WTC11 (cell line): ENCODE data around the gene ATG14. TPM values are rescaled to one million over a fixed set of nuclear protein-coding genes. Genes with fewer than 3 reads are reported as not detected.

ENCODE experiments used
- ATAC-seq: fragments of 200-7000 bp; cut with Tn5 transposase; 2 replicates; pipeline ENCODE4 v1.10.0; 2021; ENCODE audit warnings: mild to moderate bottlenecking, moderate library complexity
- CTCF ChIA-PET: fragments of 300-600 bp; sonication (Branson Sonifier 250); formaldehyde crosslinking; loops from one replicate; lab custom pipeline; 2021; ENCODE audit warnings: antibody characterized with exemption; lab: Charles Lee
- POLR2A ChIA-PET: fragments of 350-600 bp; sonication (Branson Sonifier 250); formaldehyde crosslinking; loops from one replicate; lab custom pipeline; 2021; ENCODE audit warnings: antibody characterized with exemption; lab: Charles Lee
- DNase-seq: peaks from one replicate; pipeline ENCODE4 v3.0.0; 2021; ENCODE audit warnings: low spot score
- H3K27ac Mint-ChIP-seq: 2 replicates; pipeline ENCODE4 v1.8.0; 2021; ENCODE audit warnings: mixed read lengths
- H3K27me3 Mint-ChIP-seq: 2 replicates; pipeline ENCODE4 v1.8.0; 2021; ENCODE audit warnings: low read depth, mild to moderate bottlenecking, moderate library complexity, mixed read lengths
- H3K36me3 Mint-ChIP-seq: 2 replicates; pipeline ENCODE4 v1.8.0; 2021; ENCODE audit warnings: mixed read lengths
- H3K4me1 Mint-ChIP-seq: 2 replicates; pipeline ENCODE4 v1.8.0; 2022; ENCODE audit warnings: mixed read lengths
- H3K4me3 Mint-ChIP-seq: 2 replicates; pipeline ENCODE4 v1.8.0; 2021; ENCODE audit warnings: mild to moderate bottlenecking, moderate library complexity, mixed read lengths
- H3K9me3 Mint-ChIP-seq: 2 replicates; pipeline ENCODE4 v1.8.0; 2021; ENCODE audit warnings: mixed read lengths
- ARID4B ChIP-seq: sonication (generic); formaldehyde crosslinking; IDR thresholded peaks from 2 replicates; pipeline ENCODE4 v1.8.0; 2023; ENCODE audit warnings: missing genetic modification reagents, mild to moderate bottlenecking, borderline replicate concordance
- ATF1 ChIP-seq: sonication (generic); formaldehyde crosslinking; IDR thresholded peaks from 2 replicates; pipeline ENCODE4 v1.8.1; 2023; ENCODE audit warnings: mild to moderate bottlenecking, moderate library complexity, missing genetic modification reagents
- CBFB ChIP-seq: sonication (generic); formaldehyde crosslinking; IDR thresholded peaks from 2 replicates; pipeline ENCODE4 v1.8.1; 2022; ENCODE audit warnings: mild to moderate bottlenecking, low read depth, missing genetic modification reagents
- ETV6 ChIP-seq: sonication (generic); formaldehyde crosslinking; IDR thresholded peaks from 2 replicates; pipeline ENCODE4 v1.8.1; 2022; ENCODE audit warnings: mild to moderate bottlenecking, missing genetic modification reagents
- JAZF1 ChIP-seq: fragments of 250-450 bp; sonication (Bioruptor Pico); IDR thresholded peaks from 2 replicates; pipeline ENCODE4 v1.9.0; 2021; ENCODE audit warnings: moderate library complexity, mild to moderate bottlenecking, inconsistent platforms
- KAT7 ChIP-seq: sonication (generic); formaldehyde crosslinking; IDR thresholded peaks from 2 replicates; pipeline ENCODE4 v1.8.1; 2023; ENCODE audit warnings: missing genetic modification reagents, mild to moderate bottlenecking, borderline replicate concordance
- MAX ChIP-seq: sonication (generic); formaldehyde crosslinking; IDR thresholded peaks from 2 replicates; pipeline ENCODE4 v1.8.0; 2022; ENCODE audit warnings: mild to moderate bottlenecking, missing genetic modification reagents
- NFYB ChIP-seq: sonication (generic); formaldehyde crosslinking; conservative IDR thresholded peaks from 2 replicates; pipeline ENCODE4 v1.8.0; 2022; ENCODE audit warnings: low read depth, missing genetic modification reagents
- PRDM15 ChIP-seq: sonication (generic); formaldehyde crosslinking; IDR thresholded peaks from 2 replicates; pipeline ENCODE4 v1.8.0; 2022; ENCODE audit warnings: missing genetic modification reagents
- PRRX2 ChIP-seq: fragments of 250-450 bp; sonication (Bioruptor Pico); IDR thresholded peaks from 2 replicates; pipeline ENCODE4 v1.8.0; 2021; ENCODE audit warnings: mild to moderate bottlenecking
- RELA ChIP-seq: sonication (generic); formaldehyde crosslinking; IDR thresholded peaks from 2 replicates; pipeline ENCODE4 v1.8.1; 2022; ENCODE audit warnings: missing genetic modification reagents, mild to moderate bottlenecking, borderline replicate concordance
- ZNF219 ChIP-seq: sonication (generic); formaldehyde crosslinking; IDR thresholded peaks from 2 replicates; pipeline ENCODE4 v1.8.0; 2023; ENCODE audit warnings: missing genetic modification reagents, mild to moderate bottlenecking, borderline replicate concordance
- ZNF232 ChIP-seq: sonication (generic); formaldehyde crosslinking; IDR thresholded peaks from 2 replicates; pipeline ENCODE4 v1.8.0; 2022; ENCODE audit warnings: mild to moderate bottlenecking, missing genetic modification reagents
- ZNF416 ChIP-seq: fragments of 250-450 bp; sonication (Bioruptor Pico); IDR thresholded peaks from 2 replicates; pipeline ENCODE4 v1.9.0; 2021; ENCODE audit warnings: mild to moderate bottlenecking, inconsistent platforms
- total RNA-seq: library from RNA; stranded (reverse); gene quantifications from 3 replicates; pipeline ENCODE4 v1.2.3, GENCODE V29; 2021
- TF ChIP-seq, protein P1 (sequence below): sonication (generic); formaldehyde crosslinking; IDR thresholded peaks from 2 replicates; pipeline ENCODE4 v1.8.1; 2022; ENCODE audit warnings: low read depth, missing genetic modification reagents, borderline replicate concordance
- TF ChIP-seq, protein P2 (sequence below): fragments of 250-450 bp; sonication (Bioruptor Pico); IDR thresholded peaks from 2 replicates; pipeline ENCODE4 v1.9.0; 2021; ENCODE audit warnings: moderate library complexity, mild to moderate bottlenecking, inconsistent platforms, borderline replicate concordance
- TF ChIP-seq, protein P3 (sequence below): sonication (generic); formaldehyde crosslinking; IDR thresholded peaks from 2 replicates; pipeline ENCODE4 v1.8.0; 2023; ENCODE audit warnings: missing genetic modification reagents
- TF ChIP-seq, protein P4 (sequence below): fragments of 250-450 bp; sonication (Bioruptor Pico); IDR thresholded peaks from 2 replicates; pipeline ENCODE4 v1.9.0; 2021; ENCODE audit warnings: mild to moderate bottlenecking
- TF ChIP-seq, protein P5 (sequence below): sonication (generic); formaldehyde crosslinking; IDR thresholded peaks from 2 replicates; pipeline ENCODE4 v1.8.1; 2023; ENCODE audit warnings: mild to moderate bottlenecking, missing genetic modification reagents

ATG14 gene
- total RNA-seq, 1 experiment from 2014 or later, result 10.4 TPM

DNA sequence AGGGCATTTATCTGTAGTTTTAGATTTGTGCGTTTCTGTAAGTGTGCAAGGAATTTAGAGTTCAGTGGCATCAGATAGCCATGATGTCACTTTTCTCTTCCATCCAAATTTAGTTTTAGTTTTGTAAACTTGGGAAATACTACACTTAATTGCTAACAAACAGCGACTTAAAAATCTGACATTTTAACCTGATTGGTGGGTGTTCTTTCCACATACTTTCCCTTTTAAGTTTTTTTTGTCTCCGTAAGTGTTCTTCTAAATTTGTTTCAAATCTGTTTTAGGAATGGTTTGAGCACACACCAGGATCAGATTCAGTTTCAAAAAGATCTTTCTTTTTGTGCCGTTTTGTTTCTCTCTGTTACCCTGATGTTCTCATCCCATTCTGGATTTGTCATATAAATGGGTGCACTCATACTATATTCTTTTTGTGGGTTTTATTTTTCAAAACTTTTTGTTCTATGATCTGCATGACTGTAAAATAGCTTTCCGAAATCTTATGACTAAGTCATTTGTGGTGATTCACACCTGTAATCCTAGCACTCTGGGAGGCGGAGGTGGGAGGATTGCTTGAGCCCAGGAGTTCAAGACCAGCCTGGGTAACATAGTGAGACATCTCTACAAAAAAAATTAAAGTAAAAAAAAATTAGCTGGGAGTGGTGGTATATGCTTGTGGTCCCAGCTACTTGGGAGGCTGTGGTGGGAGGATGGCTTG lies 81.5 kb downstream of the ATG14 start:
- Mint-ChIP-seq H3K27ac (peak overlapping the region; percentile 54; the same call in 1 of the 2 replicates), H3K4me3 (no peak overlapping the region), H3K36me3 (no peaks in the 10 kb centered on the region), H3K27me3 (no peaks in the 10 kb centered on the region), H3K9me3 (no peaks in the 10 kb centered on the region), H3K4me1 (peaks cover 30% of the 10 kb centered on the region)
- ChIA-PET CTCF (interaction anchor here (0.9 kb wide), 1 partner anchor 24 kb away, joined by 4 read pairs; no protein-coding TSS in a partner anchor), POLR2A (no interaction called here)
- no peak for DNase-seq
- no peak for ATAC-seq
- TF ChIP-seq ETV6 (no peak), PRRX2 (CRISPR knock-in tag) (no peak), ZNF232 (CRISPR knock-in tag) (no peak), ATF1 (CRISPR knock-in tag) (no peak), MAX (CRISPR knock-in tag) (no peak), CBFB (no peak), KAT7 (no peak), PRDM15 (CRISPR knock-in tag) (no peak)
- TF ChIP-seq, protein P1, sequence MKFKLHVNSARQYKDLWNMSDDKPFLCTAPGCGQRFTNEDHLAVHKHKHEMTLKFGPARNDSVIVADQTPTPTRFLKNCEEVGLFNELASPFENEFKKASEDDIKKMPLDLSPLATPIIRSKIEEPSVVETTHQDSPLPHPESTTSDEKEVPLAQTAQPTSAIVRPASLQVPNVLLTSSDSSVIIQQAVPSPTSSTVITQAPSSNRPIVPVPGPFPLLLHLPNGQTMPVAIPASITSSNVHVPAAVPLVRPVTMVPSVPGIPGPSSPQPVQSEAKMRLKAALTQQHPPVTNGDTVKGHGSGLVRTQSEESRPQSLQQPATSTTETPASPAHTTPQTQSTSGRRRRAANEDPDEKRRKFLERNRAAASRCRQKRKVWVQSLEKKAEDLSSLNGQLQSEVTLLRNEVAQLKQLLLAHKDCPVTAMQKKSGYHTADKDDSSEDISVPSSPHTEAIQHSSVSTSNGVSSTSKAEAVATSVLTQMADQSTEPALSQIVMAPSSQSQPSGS, result no peak
- TF ChIP-seq, protein P2, sequence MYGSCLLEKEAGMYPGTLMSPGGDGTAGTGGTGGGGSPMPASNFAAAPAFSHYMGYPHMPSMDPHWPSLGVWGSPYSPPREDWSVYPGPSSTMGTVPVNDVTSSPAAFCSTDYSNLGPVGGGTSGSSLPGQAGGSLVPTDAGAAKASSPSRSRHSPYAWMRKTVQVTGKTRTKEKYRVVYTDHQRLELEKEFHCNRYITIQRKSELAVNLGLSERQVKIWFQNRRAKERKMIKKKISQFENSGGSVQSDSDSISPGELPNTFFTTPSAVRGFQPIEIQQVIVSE, result no peak
- TF ChIP-seq, protein P3, sequence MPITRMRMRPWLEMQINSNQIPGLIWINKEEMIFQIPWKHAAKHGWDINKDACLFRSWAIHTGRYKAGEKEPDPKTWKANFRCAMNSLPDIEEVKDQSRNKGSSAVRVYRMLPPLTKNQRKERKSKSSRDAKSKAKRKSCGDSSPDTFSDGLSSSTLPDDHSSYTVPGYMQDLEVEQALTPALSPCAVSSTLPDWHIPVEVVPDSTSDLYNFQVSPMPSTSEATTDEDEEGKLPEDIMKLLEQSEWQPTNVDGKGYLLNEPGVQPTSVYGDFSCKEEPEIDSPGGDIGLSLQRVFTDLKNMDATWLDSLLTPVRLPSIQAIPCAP (CRISPR knock-in tag), result no peak
- TF ChIP-seq, protein P4, sequence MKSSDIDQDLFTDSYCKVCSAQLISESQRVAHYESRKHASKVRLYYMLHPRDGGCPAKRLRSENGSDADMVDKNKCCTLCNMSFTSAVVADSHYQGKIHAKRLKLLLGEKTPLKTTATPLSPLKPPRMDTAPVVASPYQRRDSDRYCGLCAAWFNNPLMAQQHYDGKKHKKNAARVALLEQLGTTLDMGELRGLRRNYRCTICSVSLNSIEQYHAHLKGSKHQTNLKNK (CRISPR knock-in tag), result no peak
- TF ChIP-seq, protein P5, sequence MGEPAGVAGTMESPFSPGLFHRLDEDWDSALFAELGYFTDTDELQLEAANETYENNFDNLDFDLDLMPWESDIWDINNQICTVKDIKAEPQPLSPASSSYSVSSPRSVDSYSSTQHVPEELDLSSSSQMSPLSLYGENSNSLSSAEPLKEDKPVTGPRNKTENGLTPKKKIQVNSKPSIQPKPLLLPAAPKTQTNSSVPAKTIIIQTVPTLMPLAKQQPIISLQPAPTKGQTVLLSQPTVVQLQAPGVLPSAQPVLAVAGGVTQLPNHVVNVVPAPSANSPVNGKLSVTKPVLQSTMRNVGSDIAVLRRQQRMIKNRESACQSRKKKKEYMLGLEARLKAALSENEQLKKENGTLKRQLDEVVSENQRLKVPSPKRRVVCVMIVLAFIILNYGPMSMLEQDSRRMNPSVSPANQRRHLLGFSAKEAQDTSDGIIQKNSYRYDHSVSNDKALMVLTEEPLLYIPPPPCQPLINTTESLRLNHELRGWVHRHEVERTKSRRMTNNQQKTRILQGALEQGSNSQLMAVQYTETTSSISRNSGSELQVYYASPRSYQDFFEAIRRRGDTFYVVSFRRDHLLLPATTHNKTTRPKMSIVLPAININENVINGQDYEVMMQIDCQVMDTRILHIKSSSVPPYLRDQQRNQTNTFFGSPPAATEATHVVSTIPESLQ (CRISPR knock-in tag), result no peak
- TF ChIP-seq, all 79 proteins: peak for 0

DNA sequence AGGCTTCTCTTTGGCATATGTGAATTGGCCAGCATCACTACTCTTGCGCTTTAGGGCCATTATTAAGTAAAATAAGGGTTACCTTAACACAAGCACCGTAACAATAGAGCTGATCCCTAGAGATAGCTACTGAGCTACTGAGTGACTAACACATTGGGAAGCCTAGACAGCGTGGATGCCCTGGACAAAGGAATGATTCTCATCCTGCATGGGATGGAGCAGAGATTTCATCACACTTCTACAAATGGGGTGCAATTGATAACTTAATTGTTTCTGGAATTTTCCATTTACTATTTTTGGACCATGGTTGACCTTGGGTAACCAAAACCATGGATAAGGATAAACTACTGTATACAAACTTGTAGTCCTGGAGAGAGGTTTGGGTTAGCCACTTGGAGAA lies 83.3 kb downstream of the ATG14 start:
- POLR2A ChIA-PET, result no interaction called here
- CTCF ChIA-PET, result interaction anchor here (0.9 kb wide), 1 partner anchor 26 kb away, joined by 4 read pairs; no protein-coding TSS in a partner anchor
- no peak for DNase-seq
- H3K27ac Mint-ChIP-seq, result no peak overlapping the region
- H3K27me3 Mint-ChIP-seq, result no peaks in the 10 kb centered on the region
- no peaks in the 10 kb centered on the region for H3K9me3 Mint-ChIP-seq
- peaks cover 16% of the 10 kb centered on the region for H3K4me1 Mint-ChIP-seq
- no peak for ATAC-seq
- H3K36me3 Mint-ChIP-seq, result no peaks in the 10 kb centered on the region
- no peak overlapping the region for H3K4me3 Mint-ChIP-seq
- TF ChIP-seq ZNF416 (CRISPR knock-in tag) (no peak), ARID4B (no peak), NFYB (CRISPR knock-in tag) (no peak), JAZF1 (CRISPR knock-in tag) (no peak), ZNF219 (CRISPR knock-in tag) (no peak), RELA (CRISPR knock-in tag) (no peak)
- TF ChIP-seq, protein P1, result no peak
